ENCODE data around the gene CAMK2D. TPM values are rescaled to one million over a fixed set of nuclear protein-coding genes. Genes with fewer than 3 reads are reported as not detected.

CAMK2D gene
- total and polyA plus RNA-seq, 2 experiments from 2014 or later, result 36.8 to 99.1 TPM

DNA sequence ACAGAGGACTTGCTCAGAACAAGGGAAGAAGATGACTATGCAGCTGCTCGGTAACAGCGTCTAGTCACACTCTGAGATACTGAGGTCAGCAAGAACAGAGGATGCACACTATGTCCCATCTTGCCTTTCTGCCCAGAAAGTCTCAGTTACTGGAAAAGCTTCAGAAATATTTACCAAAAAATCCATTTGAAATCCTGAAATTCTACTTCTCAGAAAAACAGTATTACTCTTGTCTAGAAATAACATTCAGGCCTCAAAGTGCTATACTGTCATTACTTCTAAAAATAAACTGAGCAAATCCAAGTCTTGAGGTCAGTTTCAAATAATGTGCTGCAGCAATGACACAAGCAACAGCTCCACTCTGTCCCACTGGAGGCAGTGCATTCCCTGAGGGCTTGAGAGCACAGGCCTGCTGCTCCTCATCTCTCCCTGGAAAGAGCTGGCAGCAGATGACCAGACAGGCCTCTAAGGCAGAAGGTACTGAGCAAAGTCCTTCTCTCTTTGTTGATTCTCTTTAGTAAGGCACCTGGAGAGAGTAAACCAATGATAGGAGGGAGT, 76.9 kb downstream of the CAMK2D start:
- Histone ChIP-seq H3K36me3 (replicated peaks; ENCODE audit: insufficient read depth, low read depth) (no peaks in the 10 kb centered on the region), H3K27ac (peak overlapping the region; percentile 53), H3K27me3 (no peaks in the 10 kb centered on the region), H4K20me1 (ENCODE audit: insufficient read depth, poor library complexity, severe bottlenecking) (no peaks in the 10 kb centered on the region), H3K4me2 (no peak overlapping the region), H3K9me3 (ENCODE audit: low read depth) (no peaks in the 10 kb centered on the region), H3K4me3 (no peak overlapping the region), H2AFZ (no peak overlapping the region), H3K9me2 (replicated peaks; ENCODE audit: insufficient read depth) (no peaks in the 10 kb centered on the region), H3K79me2 (peaks cover 86% of the 10 kb centered on the region), H3K4me1 (ENCODE audit: insufficient read depth) (peaks cover 31% of the 10 kb centered on the region)
- TF ChIP-seq EZH2 (IDR thresholded peaks at IDR 0.05; ENCODE audit: borderline replicate concordance), result no peak
- TF ChIP-seq, protein P1, sequence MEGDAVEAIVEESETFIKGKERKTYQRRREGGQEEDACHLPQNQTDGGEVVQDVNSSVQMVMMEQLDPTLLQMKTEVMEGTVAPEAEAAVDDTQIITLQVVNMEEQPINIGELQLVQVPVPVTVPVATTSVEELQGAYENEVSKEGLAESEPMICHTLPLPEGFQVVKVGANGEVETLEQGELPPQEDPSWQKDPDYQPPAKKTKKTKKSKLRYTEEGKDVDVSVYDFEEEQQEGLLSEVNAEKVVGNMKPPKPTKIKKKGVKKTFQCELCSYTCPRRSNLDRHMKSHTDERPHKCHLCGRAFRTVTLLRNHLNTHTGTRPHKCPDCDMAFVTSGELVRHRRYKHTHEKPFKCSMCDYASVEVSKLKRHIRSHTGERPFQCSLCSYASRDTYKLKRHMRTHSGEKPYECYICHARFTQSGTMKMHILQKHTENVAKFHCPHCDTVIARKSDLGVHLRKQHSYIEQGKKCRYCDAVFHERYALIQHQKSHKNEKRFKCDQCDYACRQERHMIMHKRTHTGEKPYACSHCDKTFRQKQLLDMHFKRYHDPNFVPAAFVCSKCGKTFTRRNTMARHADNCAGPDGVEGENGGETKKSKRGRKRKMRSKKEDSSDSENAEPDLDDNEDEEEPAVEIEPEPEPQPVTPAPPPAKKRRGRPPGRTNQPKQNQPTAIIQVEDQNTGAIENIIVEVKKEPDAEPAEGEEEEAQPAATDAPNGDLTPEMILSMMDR (IDR thresholded peaks at IDR 0.05; ENCODE audit: poor library complexity), result peak; percentile 34
- WGBS (ENCODE audit: low lambda C conversion rate, missing lambda C conversion rate), result 59% methylated on average over 2 of the region's 2 CpGs
- DNase-seq (ENCODE audit: low spot score), result peak; percentile 81

DNA sequence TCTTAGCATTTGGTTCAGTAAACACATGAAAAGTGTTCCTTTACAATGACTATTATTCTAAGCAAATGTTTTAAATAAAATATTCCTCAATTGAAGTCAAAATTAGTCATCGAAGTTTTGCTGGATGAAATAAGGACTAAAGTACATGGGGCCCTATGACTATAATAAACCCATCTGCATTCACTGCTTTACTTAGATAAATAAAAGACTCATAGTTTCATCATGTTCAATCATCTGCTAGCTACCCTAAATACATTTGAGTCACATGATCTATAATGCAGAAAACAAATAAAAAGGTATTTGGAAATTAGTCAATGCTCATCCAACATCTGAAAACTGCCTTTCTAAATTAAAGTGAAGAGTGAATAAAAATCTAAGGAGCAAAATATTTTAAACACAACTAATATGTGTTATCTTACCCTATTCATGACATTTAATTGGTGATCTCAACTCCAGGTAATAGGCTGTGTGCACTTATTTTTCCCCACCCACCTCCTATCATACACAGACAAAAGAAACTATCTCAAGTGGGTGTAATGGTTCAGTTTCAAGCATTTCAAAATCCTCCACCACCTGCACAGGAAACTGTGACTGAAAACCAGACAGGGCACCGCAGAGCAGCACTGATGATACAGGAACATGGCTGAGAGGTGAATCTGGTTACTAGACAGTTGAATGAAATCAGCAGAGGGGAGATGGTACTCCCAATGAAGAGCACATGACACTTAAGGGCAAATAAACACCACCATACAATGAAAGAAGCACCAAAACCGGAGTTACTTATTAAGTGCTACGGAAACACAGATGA, 78.6 kb downstream of the CAMK2D start:
- Histone ChIP-seq H3K4me1 (ENCODE audit: insufficient read depth) (peaks cover 31% of the 10 kb centered on the region), H2AFZ (no peak overlapping the region), H3K36me3 (replicated peaks; ENCODE audit: insufficient read depth, low read depth) (no peaks in the 10 kb centered on the region), H3K27ac (peak overlapping the region; percentile 53), H3K4me2 (peak overlapping the region; percentile 3), H3K4me3 (no peak overlapping the region), H4K20me1 (ENCODE audit: insufficient read depth, poor library complexity, severe bottlenecking) (no peaks in the 10 kb centered on the region), H3K9me3 (ENCODE audit: low read depth) (no peaks in the 10 kb centered on the region), H3K9me2 (replicated peaks; ENCODE audit: insufficient read depth) (no peaks in the 10 kb centered on the region), H3K79me2 (peaks cover 86% of the 10 kb centered on the region), H3K27me3 (no peaks in the 10 kb centered on the region)
- DNase-seq (ENCODE audit: low spot score), result no peak
- WGBS (ENCODE audit: low lambda C conversion rate, missing lambda C conversion rate), result 84% methylated on average over 4 of the region's 4 CpGs
- TF ChIP-seq EZH2phosphoT487 (IDR thresholded peaks at IDR 0.05; ENCODE audit: low read depth, severe bottlenecking, unreplicated experiment), result no peak
- TF ChIP-seq EZH2 (IDR thresholded peaks at IDR 0.05; ENCODE audit: borderline replicate concordance), result no peak
- TF ChIP-seq, protein P1 (IDR thresholded peaks at IDR 0.05; ENCODE audit: poor library complexity), result no peak

DNA sequence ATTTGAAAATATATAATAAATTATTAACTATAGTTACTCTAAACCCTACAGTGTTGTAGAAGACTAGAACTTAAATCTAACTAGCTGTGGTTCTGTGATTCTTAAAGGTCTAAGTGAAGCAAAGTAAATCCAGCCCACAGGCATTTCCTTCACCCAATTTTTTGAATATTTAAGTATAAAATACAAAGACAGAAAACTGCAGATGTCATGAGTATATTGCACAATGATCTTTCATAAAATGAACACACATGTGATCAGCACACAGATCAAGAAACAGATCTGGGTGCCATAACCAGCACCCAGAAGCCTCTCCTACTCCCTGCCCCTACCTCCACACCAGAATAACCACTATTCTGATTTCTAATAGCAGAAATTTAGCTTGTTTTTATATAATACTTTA, 82.9 kb downstream of the CAMK2D start:
- TF ChIP-seq, protein P1 (IDR thresholded peaks at IDR 0.05; ENCODE audit: poor library complexity), result no peak
- TF ChIP-seq EZH2phosphoT487 (IDR thresholded peaks at IDR 0.05; ENCODE audit: low read depth, severe bottlenecking, unreplicated experiment), result no peak
- TF ChIP-seq EZH2 (IDR thresholded peaks at IDR 0.05; ENCODE audit: borderline replicate concordance), result no peak
- no peaks in the 10 kb centered on the region for H3K9me2 ChIP-seq (replicated peaks; ENCODE audit: insufficient read depth)
- H2AFZ ChIP-seq, result no peak overlapping the region
- no peak overlapping the region for H3K4me2 ChIP-seq
- H3K79me2 ChIP-seq, result peaks cover 76% of the 10 kb centered on the region
- no peaks in the 10 kb centered on the region for H3K27me3 ChIP-seq
- H3K36me3 ChIP-seq (replicated peaks; ENCODE audit: insufficient read depth, low read depth), result no peaks in the 10 kb centered on the region
- no peaks in the 10 kb centered on the region for H4K20me1 ChIP-seq (ENCODE audit: insufficient read depth, poor library complexity, severe bottlenecking)
- peaks cover 14% of the 10 kb centered on the region for H3K4me1 ChIP-seq (ENCODE audit: insufficient read depth)
- H3K4me3 ChIP-seq, result no peak overlapping the region
- H3K9me3 ChIP-seq (ENCODE audit: low read depth), result no peaks in the 10 kb centered on the region
- DNase-seq (ENCODE audit: low spot score), result no peak
- no peak overlapping the region for H3K27ac ChIP-seq

Measured in hepatocyte (in vitro differentiated cells).